ENCODE measurements around the gene MTUS2. TPM values are rescaled to one million over a fixed set of nuclear protein-coding genes. Genes with fewer than 3 reads are reported as not detected.

The MTUS2 gene
- polyA plus RNA-seq, 2 of the 4 experiments (the other 2 are of a cell fraction) = not detected

DNA sequence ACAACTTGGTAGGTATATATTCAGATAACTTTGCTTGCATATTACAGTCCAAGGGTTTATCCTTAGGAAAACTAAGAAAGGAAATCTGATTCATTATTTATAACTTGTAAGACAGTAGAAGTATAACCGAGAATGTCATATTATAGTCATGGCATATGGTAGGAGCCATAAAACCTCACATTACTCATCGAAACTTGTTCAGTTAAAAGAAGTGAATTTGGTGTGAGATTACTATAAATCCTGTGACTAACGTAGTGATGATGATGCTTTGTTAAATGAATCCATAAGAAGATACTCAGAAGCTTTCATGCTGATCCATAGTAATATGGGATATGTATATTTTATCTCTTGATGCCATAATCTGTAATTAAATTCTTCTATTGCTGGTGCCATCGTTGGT lies 57.3 kb downstream of the MTUS2 start:
- CTCF ChIA-PET = no interaction called here
- WGBS (ENCODE audit: missing lambda C conversion rate) = 3% methylated on average over 4 of the region's 4 CpGs
- Histone ChIP-seq H3K4me1 (no peaks in the 10 kb centered on the region), H3K27ac (no peak overlapping the region), H3K4me2 (no peak overlapping the region), H3K4me3 (no peak overlapping the region), H3K9me3 (no peaks in the 10 kb centered on the region)
- DNase-seq (ENCODE audit: low read depth in 1 of 2, low spot score in 1 of 2) (no peak), FAIRE-seq (no peak), ATAC-seq (no peak)
- no peak for TF ChIP-seq GATA3 (IDR thresholded peaks at IDR 0.05; ENCODE audit: borderline replicate concordance)
- no peak for TF ChIP-seq CTCF (IDR thresholded peaks at IDR 0.05)
- no peak for TF ChIP-seq FOSL2 (IDR thresholded peaks at IDR 0.05)
- TF ChIP-seq FOSL2 (CRISPR knock-in tag; IDR thresholded peaks at IDR 0.05) = no peak
- TF ChIP-seq MAX (IDR thresholded peaks at IDR 0.05) = no peak
- TF ChIP-seq POLR2AphosphoS2 (conservative IDR thresholded peaks at IDR 0.05; ENCODE audit: low read length) = no peak
- TF ChIP-seq USF2 (IDR thresholded peaks at IDR 0.05) = no peak
- TF ChIP-seq KDM1A (IDR thresholded peaks at IDR 0.05; ENCODE audit: low read depth) = no peak
- no peak for TF ChIP-seq BCL3 (IDR thresholded peaks at IDR 0.05)
- no peak for TF ChIP-seq NR3C1 (IDR thresholded peaks at IDR 0.05)
- POLR2A ChIA-PET = no interaction called here

- H3K4me3 ChIP-seq = no peak overlapping the region
- ATAC-seq (no peak), DNase-seq (ENCODE audit: low read depth in 1 of 2, low spot score in 1 of 2) (no peak), FAIRE-seq (no peak)
- CTCF ChIA-PET = interaction anchor here (1.3 kb wide), 1 partner anchor 10 kb away, joined by 3 read pairs; no protein-coding TSS in a partner anchor
- no peak for TF ChIP-seq KDM1A (IDR thresholded peaks at IDR 0.05; ENCODE audit: low read depth)
- no peak for TF ChIP-seq HOXB13 (CRISPR knock-in tag; IDR thresholded peaks at IDR 0.05; ENCODE audit: low read depth)
- no peak for TF ChIP-seq JUNB (IDR thresholded peaks at IDR 0.05)
- no peak for TF ChIP-seq TP53 (CRISPR knock-in tag; IDR thresholded peaks at IDR 0.05)
- TF ChIP-seq BHLHE40 (IDR thresholded peaks at IDR 0.05; ENCODE audit: low read depth, low read length) = no peak
- no peak for TF ChIP-seq RARB (CRISPR knock-in tag; IDR thresholded peaks at IDR 0.05)
- no peak for TF ChIP-seq HES2 (IDR thresholded peaks at IDR 0.05)
- TF ChIP-seq HOXA7 (CRISPR knock-in tag; IDR thresholded peaks at IDR 0.05) = no peak
- TF ChIP-seq, protein P1, sequence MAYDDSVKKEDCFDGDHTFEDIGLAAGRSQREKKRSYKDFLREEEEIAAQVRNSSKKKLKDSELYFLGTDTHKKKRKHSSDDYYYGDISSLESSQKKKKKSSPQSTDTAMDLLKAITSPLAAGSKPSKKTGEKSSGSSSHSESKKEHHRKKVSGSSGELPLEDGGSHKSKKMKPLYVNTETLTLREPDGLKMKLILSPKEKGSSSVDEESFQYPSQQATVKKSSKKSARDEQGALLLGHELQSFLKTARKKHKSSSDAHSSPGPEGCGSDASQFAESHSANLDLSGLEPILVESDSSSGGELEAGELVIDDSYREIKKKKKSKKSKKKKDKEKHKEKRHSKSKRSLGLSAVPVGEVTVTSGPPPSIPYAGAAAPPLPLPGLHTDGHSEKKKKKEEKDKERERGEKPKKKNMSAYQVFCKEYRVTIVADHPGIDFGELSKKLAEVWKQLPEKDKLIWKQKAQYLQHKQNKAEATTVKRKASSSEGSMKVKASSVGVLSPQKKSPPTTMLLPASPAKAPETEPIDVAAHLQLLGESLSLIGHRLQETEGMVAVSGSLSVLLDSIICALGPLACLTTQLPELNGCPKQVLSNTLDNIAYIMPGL (CRISPR knock-in tag; IDR thresholded peaks at IDR 0.05; ENCODE audit: borderline replicate concordance) = no peak
- TF ChIP-seq MAX (IDR thresholded peaks at IDR 0.05) = no peak
- no peak for TF ChIP-seq RCOR1 (IDR thresholded peaks at IDR 0.05; ENCODE audit: low read depth, low read length)
- 2% methylated on average over 4 of the region's 4 CpGs for WGBS (ENCODE audit: missing lambda C conversion rate)
- no peaks in the 10 kb centered on the region for H3K4me1 ChIP-seq
- no peaks in the 10 kb centered on the region for H3K9me3 ChIP-seq
- H3K4me2 ChIP-seq = no peak overlapping the region
- POLR2A ChIA-PET = no interaction called here
- no peak overlapping the region for H3K27ac ChIP-seq
Observed at GRCh38 chr13:28885181-28885580, 65.0 kb downstream of the MTUS2 start.
